Lung microvascular endothelial cell (primary cell): Measurements from ENCODE around the gene LCE1C. TPM values are rescaled to one million over a fixed set of nuclear protein-coding genes. Genes with fewer than 3 reads are reported as not detected.

Source experiments
- DNase-seq, 2 donors: peaks; one replicate each; pipeline versions ENCODE4 v3.0.0 to v3.0.0-alpha.2; 2010; ENCODE audit warnings: low read depth in 2 of 2
- total RNA-seq: library from RNA; depleted of rRNA; stranded (reverse); fragments of >200 nt; gene quantifications from 2 replicates; pipeline ENCODE4 v1.2.1, GENCODE V29; 2014

LCE1C gene
- total RNA-seq, 1 donor from 2014 or later = not detected

- DNase-seq = no peak
Observed at GRCh38 chr1:152760551-152761190, 45.8 kb downstream of the LCE1C start.

- DNase-seq = no peak
Observed at GRCh38 chr1:152759453-152760173, 46.8 kb downstream of the LCE1C start.

GRCh38 chr1:152758636-152759035 is 47.8 kb downstream of the LCE1C start:
- DNase-seq = no peak

GRCh38 chr1:152757747-152758146 is 48.7 kb downstream of the LCE1C start, which contains the start of gene KPRP:
KPRP (plus strand) TSS chr1:152758025; CDS start chr1:152759589, 1,564 bp downstream.
- no peak for DNase-seq

- DNase-seq = no peak
Observed at GRCh38 chr1:152756872-152757271, 49.6 kb downstream of the LCE1C start.

Other genes starting within 250 kb of the LCE1C start
- gene LCE3E, start 239.9 kb downstream of the LCE1C start, total RNA-seq = not detected in 2 replicates
- gene LCE3D, start 226.1 kb downstream of the LCE1C start, total RNA-seq = not detected in 2 replicates
- not detected in 2 replicates for gene LCE3C, start 206.4 kb downstream of the LCE1C start, total RNA-seq
- gene LCE3B, start 192.8 kb downstream of the LCE1C start, total RNA-seq = not detected in 2 replicates
- not detected in 2 replicates for gene LCE3A, start 183.5 kb downstream of the LCE1C start, total RNA-seq
- not detected in 2 replicates for gene LCE2D, start 143.3 kb downstream of the LCE1C start, total RNA-seq
- gene LCE2C, start 131.4 kb downstream of the LCE1C start, total RNA-seq = not detected in 2 replicates
- not detected in 2 replicates for gene LCE2B, start 120.5 kb downstream of the LCE1C start, total RNA-seq
- not detected in 2 replicates for gene LCE2A, start 108.3 kb downstream of the LCE1C start, total RNA-seq
- gene LCE4A, start 98.5 kb downstream of the LCE1C start, total RNA-seq = not detected in 2 replicates
- gene KPRP, start 48.6 kb downstream of the LCE1C start, total RNA-seq = not detected in 2 replicates
- not detected in 2 replicates for gene LCE1F, start 31.5 kb downstream of the LCE1C start, total RNA-seq
- not detected in 2 replicates for gene LCE1E, start 20.4 kb downstream of the LCE1C start, total RNA-seq
- not detected in 2 replicates for gene LCE1D, start 9.9 kb downstream of the LCE1C start, total RNA-seq
- gene LCE1B, start 5.3 kb upstream of the LCE1C start, total RNA-seq = not detected in 2 replicates
- gene LCE1A, start 20.8 kb upstream of the LCE1C start, total RNA-seq = not detected in 2 replicates
- not detected in 2 replicates for gene LCE6A, start 36.2 kb upstream of the LCE1C start, total RNA-seq
- gene LCE7A, start 53.3 kb upstream of the LCE1C start, total RNA-seq = not detected in 2 replicates
- gene SMCP, start 71.7 kb upstream of the LCE1C start, total RNA-seq = not detected in 2 replicates
- not detected in 2 replicates for gene IVL, start 101.9 kb upstream of the LCE1C start, total RNA-seq
- gene SPRR5, start 140.6 kb upstream of the LCE1C start, total RNA-seq = not detected in 2 replicates
- not detected in 2 replicates for gene SPRR4, start 164.0 kb upstream of the LCE1C start, total RNA-seq
- gene SPRR1A, start 177.4 kb upstream of the LCE1C start, total RNA-seq = not detected in 2 replicates
- gene SPRR3, start 195.1 kb upstream of the LCE1C start, total RNA-seq = not detected in 2 replicates
- gene SPRR1B, start 224.6 kb upstream of the LCE1C start, total RNA-seq = not detected in 2 replicates
- gene SPRR2D, start 234.5 kb upstream of the LCE1C start, total RNA-seq = not detected in 2 replicates